Left renal cortex interstitium (tissue), 4 donors: ENCODE results near the gene ZNF530. TPM values are rescaled to one million over a fixed set of nuclear protein-coding genes. Genes with fewer than 3 reads are reported as not detected.

Experiments
- DNase-seq, 4 donors: peaks; one replicate each; pipeline ENCODE4 v3.0.0-alpha.2; 2013; ENCODE audit warnings: low read depth in 4 of 4, low spot score in 2 of 4, missing footprints in 1 of 4
- polyA plus RNA-seq, 4 donors: library from polyadenylated mRNA; unstranded; fragments of 120-200 nt; gene quantifications; one replicate each; pipeline ENCODE4 v1.2.1, GENCODE V29; 2013; ENCODE audit not compliant: insufficient read length in 4 of 4

Gene ZNF530
- polyA plus RNA-seq = 1 to 10 TPM; 4.3 to 6.8 (median 5.5) TPM

DNA sequence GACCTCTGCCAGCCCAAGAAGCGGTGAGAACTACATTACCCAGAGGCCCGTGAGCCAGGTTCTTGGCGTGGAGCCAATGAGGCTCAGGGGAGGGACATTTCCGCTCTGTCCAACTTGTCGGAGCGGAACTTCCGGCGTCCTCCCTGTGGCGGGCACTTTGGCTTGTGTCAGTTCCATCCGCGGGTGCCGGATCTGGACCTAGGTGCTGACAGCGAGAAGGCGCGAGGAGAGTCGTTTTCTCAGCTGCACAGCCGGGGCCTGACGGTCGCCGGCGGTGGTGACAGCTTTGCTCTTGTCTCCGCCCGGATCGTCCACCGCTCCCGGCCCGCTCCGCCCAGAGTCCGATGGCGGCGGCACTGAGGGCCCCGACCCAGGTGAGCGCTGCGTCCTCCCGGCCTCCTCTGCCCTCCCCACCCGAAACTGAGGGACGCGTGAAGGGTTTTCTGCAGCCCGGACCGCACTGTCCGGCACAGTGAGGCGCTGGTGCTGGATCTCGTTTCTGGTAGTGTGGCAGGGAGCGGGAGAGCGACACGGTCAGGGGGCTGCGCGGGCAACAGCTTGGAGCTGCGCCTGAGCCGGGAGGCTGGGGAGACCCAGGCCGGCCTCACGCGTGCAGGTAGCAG lies at the start of gene ZNF530:
Gene ZNF530 (plus strand): TSS at position 125 of the 623 bp plus-strand sequence. CDS start 4,461 bp downstream, outside the sequence.
- DNase-seq = peak; percentile 79 to 95 (median 84)

DNA sequence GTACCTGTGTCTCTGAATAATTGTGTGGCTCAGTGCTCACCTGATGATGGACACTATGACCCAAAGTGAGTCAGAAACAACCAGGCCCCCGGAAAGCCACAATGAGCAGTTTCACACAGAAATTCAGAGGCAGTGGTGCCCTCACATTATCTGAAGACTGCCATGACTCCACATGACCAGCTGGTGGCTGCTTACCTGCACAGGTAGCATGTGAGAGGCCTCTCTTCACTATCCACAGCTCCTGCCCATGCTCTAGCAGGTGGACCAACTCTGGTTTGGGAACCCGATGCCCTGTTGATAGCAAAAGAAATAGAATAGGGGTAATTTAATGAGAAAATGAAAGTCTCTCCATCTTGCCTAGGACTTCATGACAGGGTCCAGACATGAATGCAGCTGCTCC lies 47.3 kb upstream of the ZNF530 start:
- no peak for DNase-seq

DNA sequence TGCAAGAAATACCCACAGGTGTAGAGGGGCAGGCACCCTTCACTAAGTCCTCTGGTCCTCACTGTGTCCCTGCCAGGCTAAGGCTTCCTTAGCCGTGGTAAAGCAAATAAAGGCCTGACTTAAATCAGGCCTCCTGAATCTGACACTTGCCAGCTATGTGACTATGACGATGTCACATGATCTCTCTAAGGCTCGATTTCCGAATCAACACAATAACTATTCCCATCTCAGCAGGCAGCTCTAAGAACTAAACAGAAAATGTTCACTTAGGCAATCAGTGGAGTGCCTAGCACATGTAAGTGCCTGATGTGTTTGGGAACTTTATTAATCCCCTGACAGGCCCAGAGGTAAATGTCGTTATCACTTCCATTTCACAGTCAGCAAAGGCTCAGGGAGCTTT lies 42.0 kb upstream of the ZNF530 start:
- no peak for DNase-seq

DNA sequence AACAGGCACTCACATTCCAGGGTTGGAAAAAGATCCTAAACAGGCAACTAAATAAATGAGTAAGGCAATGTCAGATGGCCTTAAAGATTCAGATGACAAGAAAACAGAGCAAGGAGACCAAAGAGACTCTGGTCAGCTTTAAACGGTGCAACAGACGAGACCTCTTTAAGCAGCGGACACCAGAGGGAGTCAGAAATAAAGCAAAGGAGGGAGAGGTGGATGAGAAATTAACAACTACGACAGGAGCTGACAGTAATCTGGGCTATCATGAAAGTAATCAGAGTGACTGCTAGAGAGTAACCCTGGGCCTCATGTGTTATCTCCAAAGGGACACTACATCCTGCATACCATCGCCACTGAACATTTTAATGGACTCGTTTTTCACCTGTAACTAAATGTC lies 41.2 kb upstream of the ZNF530 start:
- DNase-seq = no peak

DNA sequence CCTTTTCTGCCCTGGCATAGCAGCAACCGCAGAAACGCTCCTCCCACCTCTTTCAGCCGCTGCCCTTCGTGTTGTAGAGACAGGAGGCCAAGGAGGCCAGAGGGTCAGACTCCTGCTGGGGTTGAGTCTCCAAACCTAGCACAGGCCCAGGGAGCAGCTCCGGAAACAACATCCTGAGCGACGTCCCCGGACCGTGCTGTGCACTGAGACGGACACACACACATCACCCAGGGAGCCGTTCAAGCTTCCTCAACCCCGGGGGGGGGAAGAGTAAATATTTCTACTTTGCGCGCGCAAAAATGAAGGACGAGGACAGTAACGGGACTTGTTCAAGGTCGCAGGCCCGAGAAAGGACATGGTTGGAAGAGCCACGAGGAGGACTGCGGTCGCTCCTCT lies 40.7 kb upstream of the ZNF530 start:
- DNase-seq = no peak

DNA sequence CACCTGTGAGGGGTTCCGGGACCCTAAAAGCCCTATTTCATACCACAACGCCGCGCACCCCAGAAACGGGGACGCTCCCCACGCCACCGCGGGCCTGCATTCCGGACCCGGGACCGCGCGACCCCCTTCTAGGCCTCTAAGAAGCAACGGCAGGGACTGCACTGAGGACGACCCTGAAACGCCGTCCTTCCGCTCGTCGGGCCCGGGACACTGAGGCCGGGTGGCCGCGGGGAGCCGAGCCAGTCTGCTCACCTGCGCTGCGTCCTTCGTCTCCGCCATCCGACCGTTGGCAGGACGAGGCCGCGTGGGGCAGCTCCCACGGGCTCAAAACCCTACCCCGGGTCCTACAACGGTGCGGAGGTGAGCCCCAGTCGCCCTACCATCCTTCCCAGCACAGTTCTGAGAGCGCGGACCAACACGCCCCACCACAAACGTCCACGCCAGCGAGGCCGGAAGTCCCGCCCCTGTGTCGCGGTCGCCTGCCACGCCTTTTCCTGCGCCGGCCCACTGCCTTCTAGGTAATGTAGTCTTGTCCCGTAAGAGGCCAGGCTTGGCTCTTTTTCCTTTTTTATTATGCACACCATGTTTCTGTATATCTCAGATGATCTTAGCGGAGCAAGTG lies 40.2 kb upstream of the ZNF530 start, which contains the start of gene ZNF550:
Gene ZNF550 (minus strand): TSS at position 460 of the 622 bp plus-strand sequence. CDS start 181 bp downstream, at position 279.
- peak; percentile 67 to 79 (median 73) for DNase-seq

DNA sequence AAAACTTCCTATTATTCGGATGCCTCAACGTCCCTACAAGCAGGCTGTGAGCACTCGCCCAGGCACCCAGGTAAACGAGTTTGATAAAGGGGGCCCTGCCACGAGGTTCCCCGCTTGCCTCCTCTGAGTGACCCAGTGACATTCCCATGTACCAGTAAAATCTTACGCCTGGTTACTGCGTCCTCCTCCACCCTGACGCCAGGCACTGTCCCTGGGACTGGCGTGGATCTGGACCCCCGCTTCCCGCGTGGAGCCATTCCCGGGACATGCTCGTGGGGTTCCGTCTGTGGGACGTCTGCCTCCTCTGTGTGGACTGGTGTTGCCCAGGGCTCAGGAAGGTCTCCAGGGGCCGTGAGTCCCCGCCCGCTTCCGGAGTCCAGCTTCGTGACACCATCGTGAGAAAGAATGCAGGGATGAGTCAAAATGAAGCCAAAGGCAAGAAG lies 39.6 kb upstream of the ZNF530 start:
- DNase-seq = no peak

DNA sequence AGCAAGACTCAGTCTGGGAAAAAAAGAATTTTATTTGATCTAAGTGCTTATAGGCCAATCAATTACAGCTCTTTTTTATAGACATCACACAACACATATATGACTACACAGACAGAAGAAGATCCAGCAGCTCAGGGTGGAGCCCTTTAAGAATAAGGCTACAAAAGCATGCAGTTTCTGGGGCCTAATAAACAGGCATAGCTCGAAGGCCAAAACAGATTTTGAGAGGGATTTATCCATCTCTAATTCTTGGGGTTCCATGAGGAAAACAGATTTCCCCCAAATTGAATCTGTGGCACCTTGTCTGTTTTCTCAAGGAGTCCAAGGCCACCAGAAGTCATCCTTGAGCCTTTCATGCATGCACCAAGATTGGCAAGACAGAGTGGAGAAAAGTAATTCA lies 36.1 kb upstream of the ZNF530 start:
- no peak for DNase-seq

DNA sequence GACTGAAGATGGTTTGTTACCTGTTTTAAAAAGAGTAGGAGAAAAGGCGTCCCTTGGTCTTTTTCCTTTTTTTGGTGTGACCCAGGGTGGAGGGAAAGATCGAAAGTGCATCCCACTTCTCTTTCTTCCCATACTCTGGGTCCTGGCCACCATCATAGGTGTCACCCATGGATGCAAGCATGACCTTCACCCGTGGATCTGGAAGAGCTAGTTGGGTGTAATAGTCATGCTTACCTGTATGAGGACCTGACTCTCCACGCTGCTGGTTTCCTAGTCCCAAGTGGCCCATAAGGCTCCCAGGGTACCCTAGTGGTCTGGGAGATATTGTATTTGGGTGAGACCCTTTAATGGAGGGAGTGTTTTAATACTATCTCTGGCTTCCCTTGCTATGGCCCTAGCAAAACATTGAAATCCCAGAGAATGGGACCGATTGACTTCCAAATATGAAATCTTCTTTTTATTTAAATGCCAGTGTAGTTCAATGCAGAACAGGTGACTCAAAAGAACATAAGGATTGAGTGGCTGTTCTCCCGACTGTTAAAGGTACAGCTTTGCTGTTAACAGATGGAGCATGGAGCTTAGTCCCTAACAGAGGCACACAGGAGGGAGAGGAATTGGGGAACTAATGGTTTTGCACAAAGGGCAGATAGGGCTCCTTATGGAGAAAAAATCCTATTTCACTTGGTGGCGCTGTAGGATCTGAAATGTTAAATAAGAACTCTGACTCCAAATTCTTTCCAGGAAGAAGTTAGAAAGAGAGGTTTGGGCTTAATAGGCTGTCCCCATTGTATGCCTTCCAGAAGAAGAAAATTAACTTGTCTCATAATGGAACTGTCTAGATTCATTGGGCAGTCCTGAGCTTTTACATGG lies 33.1 kb upstream of the ZNF530 start:
- DNase-seq = no peak

DNA sequence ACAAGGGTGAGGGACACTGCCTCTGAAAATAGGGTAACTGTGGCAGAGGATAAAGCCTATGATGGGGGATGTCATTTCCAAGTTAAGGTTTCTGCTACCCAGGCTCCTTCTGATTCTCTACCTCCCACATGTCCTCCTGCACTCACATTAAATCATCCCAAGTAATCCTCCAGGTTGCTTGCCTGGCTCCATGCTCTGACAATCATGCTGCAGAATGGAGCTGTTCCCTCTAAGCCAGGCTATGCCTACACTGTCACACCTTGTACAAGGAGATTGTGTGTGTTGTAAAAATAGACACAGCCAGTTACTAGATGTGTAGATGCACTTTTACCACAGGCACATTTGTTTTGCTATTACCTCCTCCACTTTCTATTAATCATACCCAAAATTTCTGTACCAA lies 29.0 kb upstream of the ZNF530 start:
- DNase-seq = no peak

DNA sequence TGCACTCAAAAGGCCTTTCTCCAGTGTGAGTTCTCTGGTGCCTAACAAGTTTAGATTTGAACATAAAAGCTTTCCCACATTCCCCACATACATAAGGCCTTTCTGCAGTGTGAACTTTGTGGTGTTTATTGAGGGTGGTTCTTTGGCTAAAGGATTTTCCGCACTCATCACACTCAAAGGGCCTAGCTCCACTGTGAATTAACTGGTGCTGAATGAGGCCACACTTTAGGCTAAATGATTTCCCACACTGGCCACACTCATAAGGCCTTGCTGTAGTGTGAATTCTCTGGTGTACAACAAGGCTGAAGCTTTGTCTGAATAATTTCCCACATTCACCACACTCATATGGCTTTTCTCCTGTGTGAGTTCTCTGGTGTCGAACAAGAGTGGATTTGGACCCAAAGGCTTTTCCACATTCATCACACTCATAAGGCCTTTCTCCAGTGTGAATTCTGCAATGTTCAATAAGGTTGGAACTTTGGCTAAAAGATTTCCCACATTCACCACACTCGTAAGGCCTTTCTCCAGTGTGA lies 27.2 kb upstream of the ZNF530 start:
- DNase-seq = no peak

DNA sequence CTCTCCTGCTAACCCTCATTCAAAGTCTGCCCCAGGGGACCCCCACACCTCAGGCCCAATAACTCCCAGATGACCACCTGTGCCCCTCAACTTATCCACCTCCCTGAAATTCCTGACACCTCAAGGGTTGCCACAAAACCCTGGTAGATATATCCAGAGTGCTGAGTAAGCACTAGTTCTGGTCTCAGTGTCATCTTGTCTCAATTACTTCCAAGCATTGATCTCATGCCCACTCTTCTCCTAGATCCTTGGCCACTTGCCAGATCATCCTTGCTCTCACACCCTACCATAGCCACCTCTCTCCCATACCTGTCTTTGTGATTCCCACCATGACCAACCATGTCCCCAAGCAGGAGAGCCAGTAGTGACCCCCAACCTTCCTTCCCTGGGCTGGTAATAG lies 23.0 kb upstream of the ZNF530 start:
- no peak for DNase-seq

DNA sequence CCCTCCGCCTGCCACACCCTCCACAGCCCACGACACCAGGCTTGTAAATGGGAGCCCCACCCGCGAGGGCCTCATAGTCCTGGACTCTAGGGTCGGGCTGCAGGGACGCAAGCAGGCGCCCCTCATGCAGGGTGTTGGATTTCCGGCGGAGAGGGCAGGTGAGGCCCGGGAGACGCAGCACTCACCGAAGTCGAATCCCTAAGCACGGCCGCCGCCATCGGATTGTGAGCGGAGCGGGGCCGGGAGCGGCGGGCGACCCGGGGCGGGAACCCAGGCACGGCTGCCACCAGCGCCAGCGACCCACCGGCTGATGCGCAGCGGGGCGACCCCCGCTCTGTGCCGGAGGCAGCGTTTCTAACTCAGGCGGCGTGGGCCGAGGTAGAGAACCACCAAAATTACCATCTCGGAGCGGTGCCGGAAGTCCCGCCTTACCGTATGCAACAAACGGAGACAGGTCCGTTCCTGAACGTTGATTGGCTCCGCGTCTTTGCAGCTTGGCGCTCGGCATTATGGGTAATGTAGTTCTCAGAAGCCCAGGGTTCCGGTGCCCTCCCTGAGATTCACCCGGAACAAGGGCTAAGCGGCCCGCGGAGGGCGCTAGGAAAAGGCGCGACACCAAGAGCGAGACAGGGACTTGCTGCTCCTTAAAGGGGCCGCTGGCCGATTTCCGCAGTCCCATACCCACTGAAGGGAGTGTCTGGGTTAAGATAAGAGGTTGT lies 21.0 kb upstream of the ZNF530 start, which contains the start of gene ZNF416:
Gene ZNF416 (minus strand): TSS at position 425 of the 719 bp plus-strand sequence. CDS start 207 bp downstream, at position 218.
- peak; percentile 92 to 99 (median 96) for DNase-seq

DNA sequence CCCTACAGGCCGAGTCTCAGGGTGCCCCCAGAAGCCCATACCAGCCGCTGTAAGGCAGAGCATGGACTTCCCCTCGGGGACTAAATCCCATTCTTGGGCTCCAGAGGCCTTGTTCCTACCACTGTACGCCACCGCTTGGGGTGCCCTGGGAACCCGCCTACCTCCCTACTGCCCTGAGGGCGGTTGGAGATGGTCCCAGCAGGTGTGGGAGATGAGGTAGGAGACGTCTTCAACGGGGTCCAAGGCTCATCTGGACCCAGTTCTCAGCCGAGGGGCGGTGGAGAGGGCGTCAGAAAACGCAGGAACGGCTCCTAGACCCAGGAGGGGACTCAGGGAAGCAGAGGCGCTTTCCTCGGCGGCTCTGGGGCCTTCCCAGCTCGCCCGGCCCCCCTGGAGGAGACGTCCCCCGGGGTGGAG lies 16.6 kb upstream of the ZNF530 start:
- DNase-seq = no peak

DNA sequence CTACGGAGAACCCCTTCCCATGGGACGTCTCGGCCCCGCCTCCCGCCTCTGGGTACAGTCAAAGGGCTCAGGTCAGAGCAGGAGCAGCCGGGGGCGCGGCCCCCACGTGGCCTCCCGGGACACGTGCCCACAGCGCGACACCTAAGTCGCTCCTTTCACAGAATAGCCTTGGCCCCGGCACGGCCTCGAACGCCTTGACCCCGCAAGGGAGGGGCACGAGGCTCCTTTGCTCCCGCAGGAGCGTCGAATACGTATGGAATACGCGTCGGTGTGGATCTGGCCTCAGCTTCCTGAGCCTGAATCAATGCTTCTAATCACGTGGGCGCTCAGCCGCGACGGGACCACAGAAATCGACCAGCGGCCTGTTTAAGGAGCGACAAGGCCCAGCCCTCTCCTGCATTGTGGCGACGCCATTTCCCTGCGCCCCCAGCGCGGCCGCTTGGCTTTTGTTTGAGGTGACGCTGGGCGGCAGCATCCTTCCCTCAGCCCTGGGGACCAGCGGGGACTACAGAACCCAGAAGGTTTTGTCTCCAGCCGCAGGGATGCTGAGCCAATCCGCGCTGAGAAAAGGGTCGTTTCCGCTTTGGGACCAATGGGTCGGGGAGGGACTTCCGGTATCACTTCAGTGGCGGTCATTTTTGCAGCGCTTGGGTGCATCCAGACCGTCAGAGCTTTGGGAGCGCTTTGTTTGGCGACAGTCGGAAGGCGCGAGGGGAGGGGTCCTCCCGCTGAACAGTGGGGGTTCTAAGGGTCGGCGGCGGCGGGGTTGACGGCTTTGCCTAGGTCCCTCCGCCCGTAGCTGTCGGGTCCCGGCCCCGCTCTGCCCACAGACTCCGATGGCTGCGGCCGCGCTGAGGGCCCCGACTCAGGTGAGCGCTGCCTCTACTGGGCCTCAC lies 15.9 kb upstream of the ZNF530 start, which contains the start of gene ZIK1:
Gene ZIK1 (plus strand): TSS at position 625 of the 896 bp plus-strand sequence. CDS start 212 bp downstream, at position 837.
- DNase-seq = peak; percentile 86 to 96 (median 92)

DNA sequence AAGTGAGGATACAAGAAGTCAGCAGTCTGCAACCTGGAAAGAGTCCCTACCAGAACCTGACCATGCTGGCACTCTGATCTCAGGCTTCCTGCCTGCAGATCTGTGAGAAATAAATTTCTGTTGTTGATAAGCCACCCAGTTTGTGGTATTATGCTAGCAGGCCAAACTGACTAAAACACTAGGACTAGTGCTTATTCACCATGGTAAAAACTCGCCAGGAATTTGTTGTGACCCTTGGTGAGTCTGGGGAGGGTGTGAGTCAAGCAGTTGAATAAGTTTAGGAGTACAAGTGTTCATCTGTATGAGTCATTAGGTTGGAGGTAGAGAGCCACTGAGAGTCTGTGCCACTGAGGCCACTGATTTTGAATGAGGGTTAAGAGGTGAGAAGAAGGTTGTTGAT lies 12.2 kb upstream of the ZNF530 start:
- no peak for DNase-seq

DNA sequence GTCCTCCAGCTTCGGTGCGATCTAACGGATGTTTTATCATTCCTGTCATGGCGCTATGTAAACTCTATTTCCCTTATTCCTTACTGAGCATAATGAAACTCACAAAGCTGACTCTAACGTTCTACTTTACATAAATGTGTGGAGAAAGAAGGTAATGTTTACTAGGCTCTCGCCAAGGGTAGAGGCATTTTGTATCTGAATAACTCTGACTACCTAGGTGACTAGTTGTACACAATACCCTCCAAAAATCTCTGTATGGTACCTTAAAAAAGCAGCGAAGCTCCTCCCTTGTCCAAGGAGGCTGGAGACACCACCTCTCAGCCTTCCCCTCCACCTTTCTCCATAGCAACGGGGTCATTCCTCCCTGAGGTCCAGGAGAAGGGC lies 316 bp upstream of the ZNF530 start:
- DNase-seq = no peak

DNA sequence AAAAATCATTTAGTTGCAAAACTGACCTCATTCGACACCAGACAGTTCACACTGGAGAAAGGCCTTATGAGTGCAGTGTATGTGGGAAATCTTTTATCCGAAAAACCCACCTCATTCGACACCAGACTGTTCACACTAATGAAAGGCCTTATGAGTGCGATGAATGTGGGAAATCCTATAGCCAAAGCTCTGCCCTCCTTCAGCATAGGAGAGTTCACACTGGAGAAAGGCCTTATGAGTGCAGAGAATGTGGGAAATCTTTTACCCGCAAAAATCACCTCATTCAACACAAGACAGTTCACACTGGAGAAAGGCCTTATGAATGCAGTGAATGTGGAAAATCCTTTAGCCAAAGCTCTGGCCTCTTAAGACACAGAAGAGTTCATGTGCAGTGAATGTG lies 7.2 kb downstream of the ZNF530 start:
- DNase-seq = no peak

DNA sequence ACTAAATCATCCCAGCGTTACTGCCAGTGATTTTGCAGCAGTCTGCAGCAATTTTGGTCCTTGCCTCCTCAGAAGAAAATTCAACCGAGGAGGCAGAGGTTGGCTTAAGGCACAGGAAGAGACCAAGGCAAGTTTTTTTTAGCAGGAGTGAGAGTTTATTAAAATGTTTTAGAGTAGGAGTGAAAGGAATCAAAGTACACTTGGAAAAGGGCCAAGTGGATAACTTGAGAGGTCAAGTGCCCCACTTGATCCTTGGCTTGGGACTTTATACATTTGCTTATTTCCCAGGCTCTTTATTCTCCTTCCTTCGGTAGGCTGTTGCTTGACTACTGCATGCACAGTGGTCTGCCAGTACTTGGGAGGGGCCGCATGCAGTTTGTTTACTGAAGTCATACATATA lies 11.4 kb downstream of the ZNF530 start:
- no peak for DNase-seq
